ENCODE results near the gene CTDSPL. TPM values are rescaled to one million over a fixed set of nuclear protein-coding genes. Genes with fewer than 3 reads are reported as not detected.

Gene CTDSPL
- total and polyA plus RNA-seq, 7 experiments from 2014 or later = 0.15 to 5.6 (median 1.7) TPM

- Histone ChIP-seq H3K9me3 (ENCODE audit: control insufficient read depth in 2 of 3, low read length in 3 of 3) (no peaks in the 10 kb centered on the region), H3K4me1 (ENCODE audit: control insufficient read depth in 2 of 2, insufficient read depth in 2 of 2, low read length in 2 of 2) (no peaks in the 10 kb centered on the region), H3K36me3 (ENCODE audit: control insufficient read depth in 2 of 3, insufficient read depth in 3 of 3, low read length in 3 of 3) (no peaks in the 10 kb centered on the region), H3K4me3 (ENCODE audit: low read length) (no peak overlapping the region), H3K27me3 (ENCODE audit: control insufficient read depth in 2 of 2, insufficient read depth in 2 of 2, low read length in 2 of 2) (peaks cover 0 to 3% of the 10 kb centered on the region in 2 donors), H3K27ac (ENCODE audit: low read depth, low read length) (no peak overlapping the region)
- ChIA-PET POLR2A (no interaction called here), CTCF (no interaction called here)
- Mint-ChIP-seq H3K9me3 (no peaks in the 10 kb centered on the region), H3K4me3 (no peak overlapping the region), H3K27ac (no peak overlapping the region), H3K27me3 (peaks cover 0 to 16% (median 0%) of the 10 kb centered on the region in 5 donors), H3K36me3 (no peaks in the 10 kb centered on the region), H3K4me1 (no peaks in the 10 kb centered on the region)
- ATAC-seq (no peak), DNase-seq (no peak)
- intact Hi-C loops (cut with micrococcal nuclease) = no loop called here
Measured at GRCh38 chr3:37885814-37886213, 24.1 kb downstream of the CTDSPL start.

- Histone ChIP-seq H3K36me3 (ENCODE audit: control insufficient read depth in 2 of 3, insufficient read depth in 3 of 3, low read length in 3 of 3) (no peaks in the 10 kb centered on the region), H3K4me3 (ENCODE audit: low read length) (no peak overlapping the region), H3K9me3 (ENCODE audit: control insufficient read depth in 2 of 3, low read length in 3 of 3) (no peaks in the 10 kb centered on the region), H3K27me3 (ENCODE audit: control insufficient read depth in 2 of 2, insufficient read depth in 2 of 2, low read length in 2 of 2) (peaks cover 0 to 3% of the 10 kb centered on the region in 2 donors), H3K4me1 (ENCODE audit: control insufficient read depth in 2 of 2, insufficient read depth in 2 of 2, low read length in 2 of 2) (no peaks in the 10 kb centered on the region), H3K27ac (ENCODE audit: low read depth, low read length) (no peak overlapping the region)
- Mint-ChIP-seq H3K36me3 (no peaks in the 10 kb centered on the region), H3K27ac (no peak overlapping the region), H3K9me3 (no peaks in the 10 kb centered on the region), H3K27me3 (peaks cover 0 to 16% (median 0%) of the 10 kb centered on the region in 5 donors), H3K4me1 (no peaks in the 10 kb centered on the region), H3K4me3 (no peak overlapping the region)
- ChIA-PET POLR2A (no interaction called here), CTCF (no interaction called here)
- no peak for DNase-seq
- no peak for ATAC-seq
- intact Hi-C loops (cut with micrococcal nuclease) = no loop called here
Measured at GRCh38 chr3:37886395-37886794, 24.7 kb downstream of the CTDSPL start.

- Mint-ChIP-seq H3K27ac (no peak overlapping the region), H3K9me3 (no peaks in the 10 kb centered on the region), H3K36me3 (no peaks in the 10 kb centered on the region), H3K4me3 (no peak overlapping the region), H3K27me3 (peaks cover 0 to 16% (median 0%) of the 10 kb centered on the region in 5 donors), H3K4me1 (no peaks in the 10 kb centered on the region)
- Histone ChIP-seq H3K27me3 (ENCODE audit: control insufficient read depth in 2 of 2, insufficient read depth in 2 of 2, low read length in 2 of 2) (peaks cover 0 to 3% of the 10 kb centered on the region in 2 donors), H3K9me3 (ENCODE audit: control insufficient read depth in 2 of 3, low read length in 3 of 3) (no peaks in the 10 kb centered on the region), H3K36me3 (ENCODE audit: control insufficient read depth in 2 of 3, insufficient read depth in 3 of 3, low read length in 3 of 3) (no peaks in the 10 kb centered on the region), H3K4me1 (ENCODE audit: control insufficient read depth in 2 of 2, insufficient read depth in 2 of 2, low read length in 2 of 2) (no peaks in the 10 kb centered on the region), H3K4me3 (ENCODE audit: low read length) (no peak overlapping the region), H3K27ac (ENCODE audit: low read depth, low read length) (no peak overlapping the region)
- DNase-seq = no peak
- ATAC-seq = no peak
- POLR2A ChIA-PET = no interaction called here
- CTCF ChIA-PET = no interaction called here
- intact Hi-C loops (cut with micrococcal nuclease) = no loop called here
Measured at GRCh38 chr3:37887062-37887461, 25.4 kb downstream of the CTDSPL start.

GRCh38 chr3:37887824-37888223 lies 26.1 kb downstream of the CTDSPL start:
- intact Hi-C loops (cut with micrococcal nuclease) = no loop called here
- peaks cover 0 to 16% (median 0%) of the 10 kb centered on the region in 5 donors for H3K27me3 Mint-ChIP-seq
- no peaks in the 10 kb centered on the region for H3K4me1 Mint-ChIP-seq
- Histone ChIP-seq H3K4me3 (ENCODE audit: low read length) (no peak overlapping the region), H3K4me1 (ENCODE audit: control insufficient read depth in 2 of 2, insufficient read depth in 2 of 2, low read length in 2 of 2) (no peaks in the 10 kb centered on the region), H3K9me3 (ENCODE audit: control insufficient read depth in 2 of 3, low read length in 3 of 3) (no peaks in the 10 kb centered on the region), H3K36me3 (ENCODE audit: control insufficient read depth in 2 of 3, insufficient read depth in 3 of 3, low read length in 3 of 3) (no peaks in the 10 kb centered on the region), H3K27me3 (ENCODE audit: control insufficient read depth in 2 of 2, insufficient read depth in 2 of 2, low read length in 2 of 2) (peaks cover 0 to 3% of the 10 kb centered on the region in 2 donors), H3K27ac (ENCODE audit: low read depth, low read length) (no peak overlapping the region)
- H3K4me3 Mint-ChIP-seq = no peak overlapping the region
- ChIA-PET POLR2A (no interaction called here), CTCF (no interaction called here)
- H3K27ac Mint-ChIP-seq = no peak overlapping the region
- no peaks in the 10 kb centered on the region for H3K9me3 Mint-ChIP-seq
- DNase-seq (no peak), ATAC-seq (no peak)
- H3K36me3 Mint-ChIP-seq = no peaks in the 10 kb centered on the region

GRCh38 chr3:37888421-37888820 lies 26.7 kb downstream of the CTDSPL start:
- Mint-ChIP-seq H3K4me3 (no peak overlapping the region), H3K36me3 (no peaks in the 10 kb centered on the region), H3K9me3 (no peaks in the 10 kb centered on the region), H3K4me1 (no peaks in the 10 kb centered on the region), H3K27ac (no peak overlapping the region), H3K27me3 (peaks cover 0 to 16% (median 0%) of the 10 kb centered on the region in 5 donors)
- intact Hi-C loops (cut with micrococcal nuclease) = no loop called here
- Histone ChIP-seq H3K4me3 (ENCODE audit: low read length) (no peak overlapping the region), H3K4me1 (ENCODE audit: control insufficient read depth in 2 of 2, insufficient read depth in 2 of 2, low read length in 2 of 2) (no peaks in the 10 kb centered on the region), H3K27ac (ENCODE audit: low read depth, low read length) (no peak overlapping the region), H3K36me3 (ENCODE audit: control insufficient read depth in 2 of 3, insufficient read depth in 3 of 3, low read length in 3 of 3) (no peaks in the 10 kb centered on the region), H3K27me3 (ENCODE audit: control insufficient read depth in 2 of 2, insufficient read depth in 2 of 2, low read length in 2 of 2) (peaks cover 0 to 3% of the 10 kb centered on the region in 2 donors), H3K9me3 (ENCODE audit: control insufficient read depth in 2 of 3, low read length in 3 of 3) (no peaks in the 10 kb centered on the region)
- CTCF ChIA-PET = no interaction called here
- POLR2A ChIA-PET = interaction anchor here (0.6 kb wide), 1 partner anchor 370 kb away, joined by 3 read pairs; no protein-coding TSS in a partner anchor
- ATAC-seq (no peak), DNase-seq (no peak)

GRCh38 chr3:37890522-37890921 lies 28.8 kb downstream of the CTDSPL start:
- no peaks in the 10 kb centered on the region for H3K4me1 Mint-ChIP-seq
- Histone ChIP-seq H3K4me1 (ENCODE audit: control insufficient read depth in 2 of 2, insufficient read depth in 2 of 2, low read length in 2 of 2) (no peaks in the 10 kb centered on the region), H3K27ac (ENCODE audit: low read depth, low read length) (no peak overlapping the region), H3K4me3 (ENCODE audit: low read length) (no peak overlapping the region), H3K9me3 (ENCODE audit: control insufficient read depth in 2 of 3, low read length in 3 of 3) (no peaks in the 10 kb centered on the region), H3K36me3 (ENCODE audit: control insufficient read depth in 2 of 3, insufficient read depth in 3 of 3, low read length in 3 of 3) (no peaks in the 10 kb centered on the region), H3K27me3 (ENCODE audit: control insufficient read depth in 2 of 2, insufficient read depth in 2 of 2, low read length in 2 of 2) (no peaks in the 10 kb centered on the region)
- ATAC-seq (no peak), DNase-seq (no peak)
- no peaks in the 10 kb centered on the region for H3K36me3 Mint-ChIP-seq
- POLR2A ChIA-PET = no interaction called here
- intact Hi-C loops (cut with micrococcal nuclease) = no loop called here
- H3K27ac Mint-ChIP-seq = no peak overlapping the region
- no peak overlapping the region for H3K4me3 Mint-ChIP-seq
- peaks cover 0 to 13% (median 0%) of the 10 kb centered on the region in 5 donors for H3K27me3 Mint-ChIP-seq
- CTCF ChIA-PET = interaction anchor here (0.6 kb wide), 1 partner anchor 21 kb away, joined by 3 read pairs; no protein-coding TSS in a partner anchor
- H3K9me3 Mint-ChIP-seq = no peaks in the 10 kb centered on the region

- DNase-seq = no peak
- H3K27ac ChIP-seq (ENCODE audit: low read depth, low read length) = no peak overlapping the region
- H3K36me3 ChIP-seq (ENCODE audit: control insufficient read depth in 2 of 3, insufficient read depth in 3 of 3, low read length in 3 of 3) = no peaks in the 10 kb centered on the region
- no peaks in the 10 kb centered on the region for H3K4me1 Mint-ChIP-seq
- no peaks in the 10 kb centered on the region for H3K4me1 ChIP-seq (ENCODE audit: control insufficient read depth in 2 of 2, insufficient read depth in 2 of 2, low read length in 2 of 2)
- POLR2A ChIA-PET = no interaction called here
- peaks cover 0 to 12% (median 4%) of the 10 kb centered on the region in 5 donors for H3K27me3 Mint-ChIP-seq
- no peaks in the 10 kb centered on the region for H3K9me3 ChIP-seq (ENCODE audit: control insufficient read depth in 2 of 3, low read length in 3 of 3)
- no peaks in the 10 kb centered on the region for H3K9me3 Mint-ChIP-seq
- no peaks in the 10 kb centered on the region for H3K27me3 ChIP-seq (ENCODE audit: control insufficient read depth in 2 of 2, insufficient read depth in 2 of 2, low read length in 2 of 2)
- H3K4me3 ChIP-seq (ENCODE audit: low read length) = no peak overlapping the region
- H3K4me3 Mint-ChIP-seq = no peak overlapping the region
- peaks cover 0 to 3% (median 0%) of the 10 kb centered on the region in 5 donors for H3K36me3 Mint-ChIP-seq
- CTCF ChIA-PET = no interaction called here
- no peak for ATAC-seq
- H3K27ac Mint-ChIP-seq = no peak overlapping the region
- intact Hi-C loops (cut with micrococcal nuclease) = no loop called here
Measured at GRCh38 chr3:37891227-37891626, 29.5 kb downstream of the CTDSPL start.
